H9 (cell line): ENCODE results near the gene PIN1. TPM values are rescaled to one million over a fixed set of nuclear protein-coding genes. Genes with fewer than 3 reads are reported as not detected.

Experiments
- DNase-seq: peaks from one replicate; pipeline ENCODE4 v3.0.0-alpha.2; 2017
- H2AFZ ChIP-seq: one replicate; pipeline ENCODE4 v1.6.1; 2013; ENCODE audit warnings: mild to moderate bottlenecking, low read length, control low read depth, moderate library complexity
- H2AK5ac ChIP-seq: 2 replicates; pipeline ENCODE4 v1.6.1; 2013; ENCODE audit warnings: low read length, control low read depth, mixed read lengths; ENCODE audit not compliant: insufficient read length
- H2BK120ac ChIP-seq: one replicate; pipeline ENCODE4 v1.6.1; 2013; ENCODE audit warnings: low read depth, mild to moderate bottlenecking, low read length, control low read depth, inconsistent platforms; ENCODE audit not compliant: poor library complexity, severe bottlenecking
- H2BK12ac ChIP-seq: 2 replicates; pipeline ENCODE4 v1.6.1; 2013; ENCODE audit warnings: low read length, control low read depth, mixed read lengths, low read depth; ENCODE audit not compliant: insufficient read length
- H2BK15ac ChIP-seq: 2 replicates; pipeline ENCODE4 v1.6.1; 2013; ENCODE audit warnings: low read depth, low read length, control low read depth
- H2BK20ac ChIP-seq: one replicate; pipeline ENCODE4 v1.6.1; 2013; ENCODE audit warnings: low read depth, mild to moderate bottlenecking, low read length, control low read depth, inconsistent platforms; ENCODE audit not compliant: poor library complexity, severe bottlenecking
- H2BK5ac ChIP-seq: 2 replicates; pipeline ENCODE4 v1.6.1; 2013; ENCODE audit warnings: low read length, control low read depth, mixed read lengths; ENCODE audit not compliant: insufficient read length
- H3K14ac ChIP-seq: 2 replicates; pipeline ENCODE4 v1.6.1; 2013; ENCODE audit warnings: low read length, control low read depth; ENCODE audit not compliant: insufficient read depth
- H3K18ac ChIP-seq: 2 replicates; pipeline ENCODE4 v1.6.1; 2013; ENCODE audit warnings: low read depth, mild to moderate bottlenecking, mixed read lengths, low read length, control low read depth; ENCODE audit not compliant: insufficient read length
- H3K23ac ChIP-seq: 2 replicates; pipeline ENCODE4 v1.6.1; 2013; ENCODE audit warnings: low read length, control low read depth, mixed read lengths, low read depth; ENCODE audit not compliant: insufficient read length
- H3K23me2 ChIP-seq: 2 replicates; pipeline ENCODE4 v1.6.1; 2013; ENCODE audit warnings: low read depth, mild to moderate bottlenecking, mixed read lengths, low read length, control low read depth; ENCODE audit not compliant: insufficient read length, poor library complexity, severe bottlenecking
- H3K27ac ChIP-seq: 2 replicates; pipeline ENCODE4 v1.5.1; 2013; ENCODE audit warnings: low read length, control low read depth, mixed read lengths, low read depth; ENCODE audit not compliant: insufficient read length
- H3K27me3 ChIP-seq: 2 replicates; pipeline ENCODE4 v1.6.1; 2013; ENCODE audit warnings: low read length, control low read depth, inconsistent platforms; ENCODE audit not compliant: insufficient read depth
- H3K4ac ChIP-seq: 2 replicates; pipeline ENCODE4 v1.6.1; 2013; ENCODE audit warnings: low read depth, mild to moderate bottlenecking, control low read depth, inconsistent platforms, low read length, moderate library complexity
- H3K4me1 ChIP-seq: 2 replicates; pipeline ENCODE4 v1.6.1; 2013; ENCODE audit warnings: low read length, control low read depth, inconsistent platforms; ENCODE audit not compliant: insufficient read depth
- H3K4me2 ChIP-seq: 2 replicates; pipeline ENCODE4 v1.6.1; 2013; ENCODE audit warnings: low read length, control low read depth, mixed read lengths; ENCODE audit not compliant: insufficient read length, insufficient read depth
- H3K56ac ChIP-seq: 2 replicates; pipeline ENCODE4 v1.6.1; 2013; ENCODE audit warnings: low read depth, mild to moderate bottlenecking, mixed read lengths, low read length, control low read depth; ENCODE audit not compliant: insufficient read length
- H3K79me1 ChIP-seq: 2 replicates; pipeline ENCODE4 v1.6.1; 2013; ENCODE audit warnings: low read depth, mild to moderate bottlenecking, moderate library complexity, low read length, control low read depth, inconsistent platforms; ENCODE audit not compliant: insufficient read depth, poor library complexity, severe bottlenecking
- H3K79me2 ChIP-seq: 2 replicates; pipeline ENCODE4 v1.6.1; 2013; ENCODE audit warnings: low read length, control low read depth, inconsistent platforms; ENCODE audit not compliant: insufficient read depth
- H3K9ac ChIP-seq: 2 replicates; pipeline ENCODE4 v1.6.1; 2013; ENCODE audit warnings: low read length, control low read depth, mixed read lengths; ENCODE audit not compliant: insufficient read length; ENCODE audit errors: extremely low read depth
- H3K9me3 ChIP-seq: one replicate; pipeline ENCODE4 v1.6.1; 2013; ENCODE audit warnings: low read depth, low read length, inconsistent platforms; ENCODE audit not compliant: control insufficient read depth
- H3T11ph ChIP-seq: one replicate; pipeline ENCODE4 v1.6.1; 2013; ENCODE audit warnings: mild to moderate bottlenecking, low read length, control low read depth, inconsistent platforms
- H4K20me1 ChIP-seq: one replicate; pipeline ENCODE4 v1.6.1; 2013; ENCODE audit not compliant: control insufficient read depth, insufficient read length, insufficient read depth
- H4K5ac ChIP-seq: 2 replicates; pipeline ENCODE4 v1.6.1; 2013; ENCODE audit warnings: low read depth, mild to moderate bottlenecking, mixed read lengths, low read length, control low read depth; ENCODE audit not compliant: insufficient read length
- H4K8ac ChIP-seq: replicated peaks from 2 replicates; pipeline ENCODE4 v1.6.1; 2013; ENCODE audit warnings: low read length, control low read depth, mixed read lengths, low read depth; ENCODE audit not compliant: insufficient read length
- H4K91ac ChIP-seq: 2 replicates; pipeline ENCODE4 v1.6.1; 2013; ENCODE audit warnings: low read depth, mild to moderate bottlenecking, moderate library complexity, mixed read lengths, low read length, control low read depth; ENCODE audit not compliant: insufficient read length
- H3K27ac Mint-ChIP-seq, 3 experiments: 2 replicates in 2 of 3; 3 replicates in 1 of 3; pipeline ENCODE4 v1.8.0; 2020 to 2021; ENCODE audit warnings: mixed read lengths in 3 of 3, mild to moderate bottlenecking in 1 of 3, moderate library complexity in 1 of 3
- H3K27me3 Mint-ChIP-seq: 2 replicates; pipeline ENCODE4 v1.8.0; 2021; ENCODE audit warnings: low read depth, mild to moderate bottlenecking, moderate library complexity, mixed read lengths
- H3K36me3 Mint-ChIP-seq, 3 experiments: 2 replicates in 2 of 3; 3 replicates in 1 of 3; pipeline ENCODE4 v1.8.0; 2020 to 2021; ENCODE audit warnings: low read depth in 3 of 3, mixed read lengths in 3 of 3; ENCODE audit not compliant: insufficient read depth in 1 of 3
- H3K4me1 Mint-ChIP-seq, 2 experiments: 2 replicates each; pipeline ENCODE4 v1.8.0; 2020; ENCODE audit warnings: mixed read lengths in 2 of 2
- H3K4me3 Mint-ChIP-seq, 2 experiments: 2 replicates in 1 of 2; 3 replicates in 1 of 2; pipeline ENCODE4 v1.8.0; 2020 to 2021; ENCODE audit warnings: mild to moderate bottlenecking in 2 of 2, mixed read lengths in 2 of 2, moderate library complexity in 1 of 2
- H3K9me3 Mint-ChIP-seq, 2 experiments: 2 replicates in 1 of 2; 3 replicates in 1 of 2; pipeline ENCODE4 v1.8.0; 2020; ENCODE audit warnings: mild to moderate bottlenecking in 2 of 2, mixed read lengths in 2 of 2, moderate library complexity in 1 of 2
- CTCF ChIP-seq: fragments of 200-600 bp; sonication (generic); conservative IDR thresholded peaks from 3 replicates; pipeline ENCODE4 v1.8.0; 2021; ENCODE audit warnings: antibody characterized with exemption, mild to moderate bottlenecking
- WGBS: extraction: QIAGEN DNeasy Blood & Tissue Kit; methylation state at CpG from one replicate; pipeline ENCODE4 v1.1.7; 2013; ENCODE audit warnings: missing lambda C conversion rate, low lambda C conversion rate, mixed read lengths; ENCODE audit not compliant: insufficient read length; ENCODE audit errors: extremely low coverage; 5-methylcytosine and 5-hydroxymethylcytosine counted together
- total RNA-seq: library from RNA; stranded (reverse); gene quantifications from 2 replicates; pipeline ENCODE4 v1.2.1, GENCODE V29; 2021

PIN1 gene
- total RNA-seq, 1 experiment from 2014 or later = 110 TPM

DNA sequence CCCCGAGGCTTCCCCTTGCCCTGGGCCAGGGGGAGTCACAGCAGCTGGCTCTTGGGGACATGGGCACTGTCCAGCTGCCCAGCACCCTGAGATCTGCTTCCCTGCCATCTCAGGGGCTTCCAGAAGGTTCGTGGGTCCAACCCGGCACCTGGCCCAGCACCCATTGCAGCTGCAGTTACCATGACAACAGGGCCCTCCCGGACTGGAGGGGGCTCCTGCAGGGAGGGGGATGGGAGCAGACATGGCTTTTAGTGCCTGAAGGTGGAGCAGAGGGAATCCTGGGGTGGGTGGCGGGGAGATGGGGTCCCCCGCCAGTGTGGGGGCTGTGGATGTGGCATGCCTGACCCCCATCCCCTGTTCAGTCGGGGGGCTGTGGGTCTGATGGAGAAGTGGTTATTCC is 14.7 kb downstream of the PIN1 start:
- Histone ChIP-seq H2BK120ac (no peak overlapping the region), H3K9ac (no peak overlapping the region), H3K56ac (no peak overlapping the region), H3K23me2 (no peaks in the 10 kb centered on the region), H4K5ac (no peak overlapping the region), H3K79me2 (no peaks in the 10 kb centered on the region), H3K79me1 (no peaks in the 10 kb centered on the region), H4K91ac (no peak overlapping the region), H2AK5ac (no peak overlapping the region), H3K4me2 (no peak overlapping the region), H3K27ac (no peak overlapping the region), H4K20me1 (peaks cover 2% of the 10 kb centered on the region), H3T11ph (no peak overlapping the region), H3K18ac (no peak overlapping the region), H2AFZ (no peak overlapping the region), H3K27me3 (no peaks in the 10 kb centered on the region), H3K4ac (no peak overlapping the region), H2BK12ac (no peak overlapping the region), H3K4me1 (no peaks in the 10 kb centered on the region; the same call in 1 of the 2 replicates), H3K9me3 (no peaks in the 10 kb centered on the region), H3K14ac (no peak overlapping the region), H3K23ac (no peak overlapping the region), H2BK5ac (no peak overlapping the region), H2BK15ac (no peak overlapping the region), H2BK20ac (no peak overlapping the region), H4K8ac (no peak overlapping the region)
- Mint-ChIP-seq H3K9me3 (no peaks in the 10 kb centered on the region), H3K27me3 (no peaks in the 10 kb centered on the region), H3K4me1 (peaks cover 8 to 36% of the 10 kb centered on the region in 2 experiments), H3K4me3 (no peak overlapping the region), H3K36me3 (peaks cover 3 to 31% (median 24%) of the 10 kb centered on the region in 3 experiments; a peak in 6 of 7 replicates), H3K27ac (no peak overlapping the region)
- no peak for DNase-seq
- WGBS = no CpG with 5 or more reads among the region's 7 CpGs
- no peak for TF ChIP-seq CTCF
